ENCODE data around the gene AMACR. TPM values are rescaled to one million over a fixed set of nuclear protein-coding genes. Genes with fewer than 3 reads are reported as not detected.

The AMACR gene
- total and polyA plus RNA-seq, 10 of the 15 experiments (the other 5 are each of a cell fraction or from before 2014, with no cell fraction given): 2.6 to 20.4 (median 10.4) TPM

DNA sequence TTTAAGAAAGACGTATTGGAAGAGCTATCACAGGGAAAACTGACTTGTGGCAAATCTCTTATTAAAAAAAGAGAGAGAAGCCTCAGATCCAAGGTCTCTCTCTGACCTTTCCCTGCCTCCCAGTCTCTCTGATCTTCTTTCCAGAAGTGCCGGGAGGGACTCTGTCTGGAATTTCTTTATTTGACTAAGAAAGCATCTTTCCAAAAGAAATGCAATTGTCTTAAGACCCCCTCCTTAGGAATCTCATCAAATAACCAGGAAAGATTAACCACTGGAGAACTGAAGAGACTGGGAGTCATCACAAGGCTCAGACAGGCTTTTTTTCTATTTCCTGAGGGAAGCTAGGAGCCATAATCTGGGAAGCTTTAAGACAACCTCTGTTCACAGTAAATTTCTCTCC lies 30.5 kb upstream of the AMACR start:
- DNase-seq (ENCODE audit: low read depth, low spot score) (no peak), FAIRE-seq (no peak), ATAC-seq (no peak)
- H3K9ac ChIP-seq (ENCODE audit: control insufficient read depth, insufficient read depth, low read length): no peak overlapping the region
- no peaks in the 10 kb centered on the region for H3K36me3 ChIP-seq (ENCODE audit: control insufficient read depth in 2 of 2, insufficient read depth in 2 of 2, low read length in 1 of 2)
- no peak overlapping the region for H2AFZ ChIP-seq (ENCODE audit: control insufficient read depth, low read depth, low read length)
- in situ Hi-C loops (cut with MboI): no loop called here
- no TSS peak for BruUV-seq (replicated peaks)
- WGBS (ENCODE audit: insufficient coverage, insufficient replicate concordance, low lambda C conversion rate, missing lambda C conversion rate): 96% methylated on average over 2 of the region's 2 CpGs
- peaks cover 2% of the 10 kb centered on the region; the same call in 1 of the 2 replicates for H3K4me1 ChIP-seq (ENCODE audit: control insufficient read depth, insufficient read depth, low read length)
- RAD21 ChIA-PET (ENCODE audit: unreplicated experiment): no interaction called here
- SMC1A ChIA-PET (ENCODE audit: uncharacterized antibody, unreplicated experiment): no interaction called here
- H3K4me2 ChIP-seq (ENCODE audit: control insufficient read depth, insufficient read depth): no peak overlapping the region
- H3K27me3 ChIP-seq (replicated peaks in 1 of 2; ENCODE audit: control insufficient read depth in 2 of 2, insufficient read depth in 2 of 2, low read length in 1 of 2): no peaks in the 10 kb centered on the region
- CTCF ChIA-PET: no interaction called here
- TF ChIP-seq SREBF1 (IDR thresholded peaks at IDR 0.05; ENCODE audit: low read length) (no peak), ZBTB11 (CRISPR knock-in tag; IDR thresholded peaks at IDR 0.05) (no peak), RFX5 (IDR thresholded peaks at IDR 0.05; ENCODE audit: low read depth, low read length) (no peak), EZH2 (IDR thresholded peaks at IDR 0.05; ENCODE audit: borderline replicate concordance, control insufficient read depth, low read depth, low read length) (no peak), ZNF622 (IDR thresholded peaks at IDR 0.05) (no peak), KLF5 (IDR thresholded peaks at IDR 0.05; ENCODE audit: partially characterized antibody) (no peak), RAD21 (IDR thresholded peaks at IDR 0.05; ENCODE audit: insufficient read depth, low read depth, low read length) (no peak), YY1 (IDR thresholded peaks at IDR 0.05; ENCODE audit: low read depth, low read length) (no peak), BHLHE40 (IDR thresholded peaks at IDR 0.05; ENCODE audit: borderline replicate concordance in 1 of 2, low read depth in 2 of 2, low read length in 1 of 2) (no peak), MAX (IDR thresholded peaks at IDR 0.05; ENCODE audit: low read depth, low read length) (no peak)
- TF ChIP-seq, protein P1, sequence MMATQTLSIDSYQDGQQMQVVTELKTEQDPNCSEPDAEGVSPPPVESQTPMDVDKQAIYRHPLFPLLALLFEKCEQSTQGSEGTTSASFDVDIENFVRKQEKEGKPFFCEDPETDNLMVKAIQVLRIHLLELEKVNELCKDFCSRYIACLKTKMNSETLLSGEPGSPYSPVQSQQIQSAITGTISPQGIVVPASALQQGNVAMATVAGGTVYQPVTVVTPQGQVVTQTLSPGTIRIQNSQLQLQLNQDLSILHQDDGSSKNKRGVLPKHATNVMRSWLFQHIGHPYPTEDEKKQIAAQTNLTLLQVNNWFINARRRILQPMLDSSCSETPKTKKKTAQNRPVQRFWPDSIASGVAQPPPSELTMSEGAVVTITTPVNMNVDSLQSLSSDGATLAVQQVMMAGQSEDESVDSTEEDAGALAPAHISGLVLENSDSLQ (IDR thresholded peaks at IDR 0.05): no peak
- intact Hi-C loops (cut with micrococcal nuclease; ENCODE audit: unreplicated experiment): no loop called here
- H3K4me3 ChIP-seq: no peak overlapping the region
- no peak overlapping the region for H3K27ac ChIP-seq (ENCODE audit: control insufficient read depth, insufficient read depth)
- no peaks in the 10 kb centered on the region for H3K9me3 ChIP-seq (replicated peaks; ENCODE audit: control insufficient read depth, insufficient read depth, low read length)
- no peaks in the 10 kb centered on the region for H4K20me1 ChIP-seq (ENCODE audit: control insufficient read depth, insufficient read depth)
- H3K79me2 ChIP-seq (ENCODE audit: control insufficient read depth, insufficient read depth, low read length): no peaks in the 10 kb centered on the region
- POLR2A ChIA-PET: interaction anchor here (0.6 kb wide), 1 partner anchor 10 kb away, joined by 3 read pairs; no protein-coding TSS in a partner anchor

Data from GM12878 (cell line).